SU-DHL-6 (cell line): ENCODE measurements around the gene COG4.

Source experiments
- EZH2phosphoT487 ChIP-seq: fragments of 200-600 bp; sonication (generic), shearing (Covaris generic); conservative IDR thresholded peaks from 2 replicates; pipeline ENCODE4 v1.6.1; 2018; ENCODE audit warnings: mild to moderate bottlenecking, antibody characterized with exemption, low read length, moderate library complexity, mixed read lengths
- TF ChIP-seq, protein P1 (sequence below): fragments of 200-600 bp; sonication (generic); IDR thresholded peaks from one replicate; pipeline ENCODE4 v1.5.1; 2017; ENCODE audit warnings: antibody characterized with exemption, mild to moderate bottlenecking, low read length, moderate library complexity; ENCODE audit not compliant: insufficient read depth, poor library complexity, severe bottlenecking

DNA sequence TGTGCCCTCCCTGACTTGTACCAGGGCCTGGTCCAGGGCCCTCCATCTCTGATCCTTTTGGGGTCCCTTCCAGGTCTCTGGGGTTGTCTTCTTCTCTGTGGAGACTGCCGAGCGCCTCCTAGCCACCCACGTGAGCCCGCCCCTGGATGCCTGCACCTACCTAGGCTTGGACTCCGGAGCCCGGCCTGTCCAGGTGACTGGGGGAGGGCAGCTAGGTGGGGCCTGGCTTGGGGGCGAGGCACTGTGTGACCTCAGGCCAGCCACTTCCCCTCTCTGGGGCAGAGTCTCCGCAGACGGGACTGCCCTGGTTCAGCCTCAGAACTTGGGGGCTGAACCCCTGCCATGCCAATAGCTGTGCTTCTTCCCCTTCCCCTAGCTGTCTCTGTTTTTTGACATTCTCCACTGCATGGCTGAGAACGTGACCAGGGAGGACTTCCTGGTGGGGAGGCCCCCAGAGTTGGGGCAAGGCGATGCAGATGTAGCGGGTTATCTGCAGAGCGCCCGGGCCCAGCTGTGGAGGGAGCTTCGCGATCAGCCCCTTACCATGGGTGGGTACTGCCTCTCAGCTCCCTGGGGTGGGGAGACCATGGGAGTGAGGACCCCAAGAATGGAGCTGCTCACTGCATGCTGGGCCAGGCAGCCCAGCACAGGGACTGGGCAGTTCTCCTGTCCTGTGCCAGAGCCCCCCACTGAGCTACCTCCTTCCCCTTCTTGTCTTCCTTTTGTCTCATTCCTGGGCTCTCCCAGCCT is 54.4 kb downstream of the COG4 start:
- TF ChIP-seq, protein P1, sequence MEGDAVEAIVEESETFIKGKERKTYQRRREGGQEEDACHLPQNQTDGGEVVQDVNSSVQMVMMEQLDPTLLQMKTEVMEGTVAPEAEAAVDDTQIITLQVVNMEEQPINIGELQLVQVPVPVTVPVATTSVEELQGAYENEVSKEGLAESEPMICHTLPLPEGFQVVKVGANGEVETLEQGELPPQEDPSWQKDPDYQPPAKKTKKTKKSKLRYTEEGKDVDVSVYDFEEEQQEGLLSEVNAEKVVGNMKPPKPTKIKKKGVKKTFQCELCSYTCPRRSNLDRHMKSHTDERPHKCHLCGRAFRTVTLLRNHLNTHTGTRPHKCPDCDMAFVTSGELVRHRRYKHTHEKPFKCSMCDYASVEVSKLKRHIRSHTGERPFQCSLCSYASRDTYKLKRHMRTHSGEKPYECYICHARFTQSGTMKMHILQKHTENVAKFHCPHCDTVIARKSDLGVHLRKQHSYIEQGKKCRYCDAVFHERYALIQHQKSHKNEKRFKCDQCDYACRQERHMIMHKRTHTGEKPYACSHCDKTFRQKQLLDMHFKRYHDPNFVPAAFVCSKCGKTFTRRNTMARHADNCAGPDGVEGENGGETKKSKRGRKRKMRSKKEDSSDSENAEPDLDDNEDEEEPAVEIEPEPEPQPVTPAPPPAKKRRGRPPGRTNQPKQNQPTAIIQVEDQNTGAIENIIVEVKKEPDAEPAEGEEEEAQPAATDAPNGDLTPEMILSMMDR = no peak
- TF ChIP-seq EZH2phosphoT487 = no peak
